ENCODE measurements around the gene TRPM3. TPM values are rescaled to one million over a fixed set of nuclear protein-coding genes. Genes with fewer than 3 reads are reported as not detected.

The TRPM3 gene
- total and polyA plus RNA-seq, 2 donors (not counting 1 experiment from before 2014, with no cell fraction given), result not detected

DNA sequence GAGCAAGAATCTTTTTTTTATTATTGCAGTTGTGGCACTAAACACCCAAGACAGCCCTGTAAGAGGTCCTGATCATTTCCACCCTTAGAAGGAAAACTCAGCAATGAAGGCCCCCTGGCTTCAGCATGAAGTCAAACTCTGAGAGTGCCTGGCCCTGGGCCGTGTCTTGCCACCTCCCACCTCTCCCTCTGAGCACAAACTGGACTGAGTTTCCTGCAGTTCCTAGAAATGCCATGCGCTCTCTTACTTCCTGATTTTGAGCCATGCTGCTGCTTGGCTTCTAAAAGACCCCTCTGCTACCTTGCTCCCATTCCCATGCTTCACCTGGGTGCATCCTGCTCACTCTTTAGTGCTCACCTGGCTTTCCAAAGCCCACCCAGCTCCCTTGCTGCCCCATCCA, 566.5 kb downstream of the TRPM3 start:
- Mint-ChIP-seq H3K27me3 (no peaks in the 10 kb centered on the region), H3K9me3 (ENCODE audit: insufficient read depth) (no peaks in the 10 kb centered on the region), H3K4me1 (peaks cover 9% of the 10 kb centered on the region), H3K4me3 (no peak overlapping the region), H3K27ac (no peak overlapping the region)
- Histone ChIP-seq H3K36me3 (replicated peaks in 1 of 2; ENCODE audit: control extremely low read depth in 1 of 2, control insufficient read depth in 1 of 2, extremely low read depth in 1 of 2, insufficient read depth in 2 of 2, low read length in 1 of 2) (no peaks in the 10 kb centered on the region), H3K9me3 (ENCODE audit: control extremely low read depth in 1 of 3, control insufficient read depth in 2 of 3, insufficient read depth in 1 of 3, low read length in 2 of 3) (no peaks in the 10 kb centered on the region), H3K4me1 (ENCODE audit: control insufficient read depth in 2 of 2, insufficient read depth in 2 of 2, low read length in 2 of 2) (peaks cover 7 to 13% of the 10 kb centered on the region in 2 donors), H3K27ac (ENCODE audit: low read length in 2 of 2) (no peak overlapping the region), H3K9ac (ENCODE audit: low read length) (no peak overlapping the region), H3K4me3 (ENCODE audit: control extremely low read depth in 1 of 5, extremely low read depth in 1 of 5, insufficient read depth in 1 of 5, low read depth in 2 of 5, low read length in 4 of 5) (no peak overlapping the region), H3K27me3 (replicated peaks in 1 of 4; ENCODE audit: control extremely low read depth in 1 of 4, control insufficient read depth in 3 of 4, insufficient read depth in 4 of 4, low read length in 3 of 4) (no peaks in the 10 kb centered on the region), H3K79me2 (ENCODE audit: control insufficient read depth, insufficient read depth, low read length) (no peaks in the 10 kb centered on the region), H2AFZ (ENCODE audit: insufficient read depth, low read depth, low read length, poor library complexity, severe bottlenecking) (no peak overlapping the region), H3K4me2 (replicated peaks; ENCODE audit: low read depth, low read length, poor library complexity, severe bottlenecking) (no peak overlapping the region), H4K20me1 (ENCODE audit: control insufficient read depth, insufficient read depth, low read length, poor library complexity, severe bottlenecking) (no peaks in the 10 kb centered on the region)
- WGBS (ENCODE audit: insufficient coverage), result 41% methylated on average over 2 of the region's 2 CpGs
- POLR2A ChIA-PET, result no interaction called here
- DNase-seq (no peak), ATAC-seq (ENCODE audit: low read depth) (no peak)
- CTCF ChIA-PET, result no interaction called here
- TF ChIP-seq EZH2 (IDR thresholded peaks at IDR 0.05; ENCODE audit: borderline replicate concordance, insufficient read depth, low read depth, low read length, poor library complexity, severe bottlenecking), result no peak
- intact Hi-C loops (cut with micrococcal nuclease), result loop anchor here (10.0 kb wide), 1 partner anchor 50 kb away; no protein-coding TSS in a partner anchor

DNA sequence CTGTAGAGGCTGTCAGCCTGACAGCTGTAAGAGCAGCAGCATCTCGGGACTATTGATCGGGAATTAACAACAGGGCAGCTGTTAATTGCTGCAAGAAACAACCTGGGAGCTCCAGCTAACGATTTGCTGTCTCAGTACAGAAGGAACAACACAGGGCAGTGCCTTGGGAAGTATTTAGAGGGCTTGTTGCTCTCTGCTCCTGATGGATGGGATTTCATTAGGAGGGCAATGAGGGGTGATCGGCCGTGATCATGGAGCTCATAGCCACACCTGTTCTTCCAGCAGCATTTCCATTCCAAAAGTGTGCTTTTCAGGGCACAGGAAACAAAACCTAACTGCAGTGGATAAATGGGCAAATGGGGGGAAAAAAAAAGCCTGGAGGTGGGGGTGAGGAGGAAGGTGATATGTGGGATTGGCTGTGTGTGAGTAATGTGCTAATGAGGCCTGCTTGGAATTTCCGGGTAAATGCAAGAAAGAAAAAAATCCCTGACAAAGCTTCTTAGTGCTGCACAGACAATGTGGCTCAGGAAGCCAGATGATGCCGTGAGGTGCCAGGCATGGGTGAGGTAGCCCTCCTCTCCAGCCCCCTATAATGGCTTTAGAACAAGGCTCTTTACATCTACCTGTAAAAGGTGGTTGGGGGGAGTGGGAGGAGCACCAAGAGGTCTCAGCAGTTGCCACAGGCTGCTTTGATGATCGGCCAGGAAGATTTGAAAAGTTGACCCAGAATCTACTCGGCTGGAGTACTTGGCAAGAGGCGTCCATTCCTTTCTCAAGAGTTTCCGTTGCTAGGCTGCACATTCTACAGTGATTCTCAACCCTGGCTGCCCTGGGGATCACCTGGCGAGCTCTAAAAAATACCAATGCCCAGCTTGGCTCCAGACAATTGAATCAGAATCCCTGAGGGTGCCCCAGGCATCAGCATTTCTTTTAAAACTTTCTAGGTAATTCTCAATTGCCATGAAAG, 567.4 kb downstream of the TRPM3 start:
- H3K4me3 Mint-ChIP-seq, result no peak overlapping the region
- POLR2A ChIA-PET, result no interaction called here

More for the DNA sequence above, 567.4 kb downstream of the TRPM3 start:
- no peaks in the 10 kb centered on the region for H3K79me2 ChIP-seq (ENCODE audit: control insufficient read depth, insufficient read depth, low read length)
- H3K9ac ChIP-seq (ENCODE audit: low read length), result no peak overlapping the region
- no peak overlapping the region for H3K4me3 ChIP-seq (ENCODE audit: control extremely low read depth in 1 of 5, extremely low read depth in 1 of 5, insufficient read depth in 1 of 5, low read depth in 2 of 5, low read length in 4 of 5)
- H3K9me3 ChIP-seq (ENCODE audit: control extremely low read depth in 1 of 3, control insufficient read depth in 2 of 3, insufficient read depth in 1 of 3, low read length in 2 of 3), result no peaks in the 10 kb centered on the region
- intact Hi-C loops (cut with micrococcal nuclease), result loop anchor here (10.0 kb wide), 1 partner anchor 51 kb away; no protein-coding TSS in a partner anchor
- Mint-ChIP-seq H3K9me3 (ENCODE audit: insufficient read depth) (no peaks in the 10 kb centered on the region), H3K27ac (no peak overlapping the region), H3K27me3 (no peaks in the 10 kb centered on the region), H3K4me1 (peaks cover 9% of the 10 kb centered on the region)
- H3K36me3 ChIP-seq (replicated peaks in 1 of 2; ENCODE audit: control extremely low read depth in 1 of 2, control insufficient read depth in 1 of 2, extremely low read depth in 1 of 2, insufficient read depth in 2 of 2, low read length in 1 of 2), result no peaks in the 10 kb centered on the region
- no peak overlapping the region for H3K27ac ChIP-seq (ENCODE audit: low read length in 2 of 2)
- 81% methylated on average over 9 of the region's 12 CpGs for WGBS (ENCODE audit: insufficient coverage)
- H2AFZ ChIP-seq (ENCODE audit: insufficient read depth, low read depth, low read length, poor library complexity, severe bottlenecking), result no peak overlapping the region
- TF ChIP-seq, protein P1, sequence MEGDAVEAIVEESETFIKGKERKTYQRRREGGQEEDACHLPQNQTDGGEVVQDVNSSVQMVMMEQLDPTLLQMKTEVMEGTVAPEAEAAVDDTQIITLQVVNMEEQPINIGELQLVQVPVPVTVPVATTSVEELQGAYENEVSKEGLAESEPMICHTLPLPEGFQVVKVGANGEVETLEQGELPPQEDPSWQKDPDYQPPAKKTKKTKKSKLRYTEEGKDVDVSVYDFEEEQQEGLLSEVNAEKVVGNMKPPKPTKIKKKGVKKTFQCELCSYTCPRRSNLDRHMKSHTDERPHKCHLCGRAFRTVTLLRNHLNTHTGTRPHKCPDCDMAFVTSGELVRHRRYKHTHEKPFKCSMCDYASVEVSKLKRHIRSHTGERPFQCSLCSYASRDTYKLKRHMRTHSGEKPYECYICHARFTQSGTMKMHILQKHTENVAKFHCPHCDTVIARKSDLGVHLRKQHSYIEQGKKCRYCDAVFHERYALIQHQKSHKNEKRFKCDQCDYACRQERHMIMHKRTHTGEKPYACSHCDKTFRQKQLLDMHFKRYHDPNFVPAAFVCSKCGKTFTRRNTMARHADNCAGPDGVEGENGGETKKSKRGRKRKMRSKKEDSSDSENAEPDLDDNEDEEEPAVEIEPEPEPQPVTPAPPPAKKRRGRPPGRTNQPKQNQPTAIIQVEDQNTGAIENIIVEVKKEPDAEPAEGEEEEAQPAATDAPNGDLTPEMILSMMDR (IDR thresholded peaks at IDR 0.05), result no peak
- no peak for TF ChIP-seq EZH2 (IDR thresholded peaks at IDR 0.05; ENCODE audit: borderline replicate concordance, insufficient read depth, low read depth, low read length, poor library complexity, severe bottlenecking)
- CTCF ChIA-PET, result no interaction called here
- peaks cover 7 to 13% of the 10 kb centered on the region in 2 donors for H3K4me1 ChIP-seq (ENCODE audit: control insufficient read depth in 2 of 2, insufficient read depth in 2 of 2, low read length in 2 of 2)
- no peak for ATAC-seq (ENCODE audit: low read depth)
- H4K20me1 ChIP-seq (ENCODE audit: control insufficient read depth, insufficient read depth, low read length, poor library complexity, severe bottlenecking), result no peaks in the 10 kb centered on the region
- H3K4me2 ChIP-seq (replicated peaks; ENCODE audit: low read depth, low read length, poor library complexity, severe bottlenecking), result no peak overlapping the region
- no peak for DNase-seq
- no peaks in the 10 kb centered on the region for H3K27me3 ChIP-seq (replicated peaks in 1 of 4; ENCODE audit: control extremely low read depth in 1 of 4, control insufficient read depth in 3 of 4, insufficient read depth in 4 of 4, low read length in 3 of 4)
